ENCODE measurements around the gene OTOL1. TPM values are rescaled to one million over a fixed set of nuclear protein-coding genes. Genes with fewer than 3 reads are reported as not detected.

Gene OTOL1
- total RNA-seq, 1 experiment from 2014 or later = not detected

DNA sequence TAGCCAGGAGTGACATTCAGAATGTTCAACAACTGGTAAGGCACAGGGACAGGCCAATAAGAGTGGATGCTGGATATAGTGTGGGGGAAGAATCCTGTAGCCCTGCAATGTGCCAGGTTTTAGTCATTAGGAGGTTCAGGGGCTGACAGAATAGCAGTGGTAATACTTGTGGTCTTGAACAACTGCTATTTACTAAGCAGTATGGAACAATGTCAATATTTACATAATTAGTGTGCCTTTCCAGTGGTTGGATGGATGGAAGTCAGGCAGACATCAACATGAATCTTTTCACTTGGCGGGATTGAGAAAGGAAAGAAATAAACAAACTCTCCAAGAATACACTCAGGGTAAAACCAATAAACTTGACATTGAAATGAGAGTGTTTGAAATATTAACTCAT lies 55.1 kb downstream of the OTOL1 start:
- intact Hi-C loops (cut with micrococcal nuclease; ENCODE audit: unreplicated experiment) = no loop called here
- Mint-ChIP-seq H3K9me3 (ENCODE audit: low read depth, unreplicated experiment) (no peaks in the 10 kb centered on the region), H3K4me3 (ENCODE audit: low read depth, unreplicated experiment) (no peak overlapping the region), H3K27me3 (ENCODE audit: unreplicated experiment) (no peaks in the 10 kb centered on the region), H3K36me3 (ENCODE audit: insufficient read depth, unreplicated experiment) (no peaks in the 10 kb centered on the region), H3K4me1 (ENCODE audit: low read depth, unreplicated experiment) (peaks cover 11% of the 10 kb centered on the region), H3K27ac (ENCODE audit: unreplicated experiment) (no peak overlapping the region)
- no peak for DNase-seq
- TF ChIP-seq, protein P1, sequence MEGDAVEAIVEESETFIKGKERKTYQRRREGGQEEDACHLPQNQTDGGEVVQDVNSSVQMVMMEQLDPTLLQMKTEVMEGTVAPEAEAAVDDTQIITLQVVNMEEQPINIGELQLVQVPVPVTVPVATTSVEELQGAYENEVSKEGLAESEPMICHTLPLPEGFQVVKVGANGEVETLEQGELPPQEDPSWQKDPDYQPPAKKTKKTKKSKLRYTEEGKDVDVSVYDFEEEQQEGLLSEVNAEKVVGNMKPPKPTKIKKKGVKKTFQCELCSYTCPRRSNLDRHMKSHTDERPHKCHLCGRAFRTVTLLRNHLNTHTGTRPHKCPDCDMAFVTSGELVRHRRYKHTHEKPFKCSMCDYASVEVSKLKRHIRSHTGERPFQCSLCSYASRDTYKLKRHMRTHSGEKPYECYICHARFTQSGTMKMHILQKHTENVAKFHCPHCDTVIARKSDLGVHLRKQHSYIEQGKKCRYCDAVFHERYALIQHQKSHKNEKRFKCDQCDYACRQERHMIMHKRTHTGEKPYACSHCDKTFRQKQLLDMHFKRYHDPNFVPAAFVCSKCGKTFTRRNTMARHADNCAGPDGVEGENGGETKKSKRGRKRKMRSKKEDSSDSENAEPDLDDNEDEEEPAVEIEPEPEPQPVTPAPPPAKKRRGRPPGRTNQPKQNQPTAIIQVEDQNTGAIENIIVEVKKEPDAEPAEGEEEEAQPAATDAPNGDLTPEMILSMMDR (IDR thresholded peaks at IDR 0.05; ENCODE audit: unreplicated experiment) = no peak
- no TSS peak for BruUV-seq (replicated peaks)
- CTCF ChIA-PET = no interaction called here

DNA sequence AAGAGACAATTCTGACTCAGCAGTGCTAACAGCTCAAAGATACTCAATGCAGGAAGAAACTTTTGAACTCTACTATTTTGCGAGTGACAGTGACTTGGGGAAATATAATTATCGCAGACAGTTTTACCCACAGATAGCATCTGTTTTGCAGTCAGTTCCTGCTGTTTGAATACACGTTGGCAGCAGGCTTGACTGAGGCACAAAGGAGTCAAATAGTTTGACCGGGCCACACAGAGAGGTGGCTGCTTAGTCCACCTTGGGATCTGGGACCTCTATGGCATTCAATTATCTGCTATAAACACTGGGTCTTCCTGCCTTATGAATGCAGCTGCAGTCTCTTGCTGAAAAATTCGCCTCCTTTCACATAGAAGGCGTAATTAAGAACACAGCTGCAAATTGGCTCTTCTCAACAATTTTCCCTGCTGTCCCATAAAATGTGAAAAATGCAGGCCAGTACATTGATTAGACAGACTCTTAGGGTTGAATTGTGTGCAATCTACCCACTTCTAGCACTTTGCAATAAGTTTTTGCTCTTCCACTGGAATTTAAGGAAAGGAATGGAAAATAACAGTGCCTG lies 56.5 kb downstream of the OTOL1 start:
- Mint-ChIP-seq H3K4me3 (ENCODE audit: low read depth, unreplicated experiment) (no peak overlapping the region), H3K4me1 (ENCODE audit: low read depth, unreplicated experiment) (peaks cover 11% of the 10 kb centered on the region), H3K27me3 (ENCODE audit: unreplicated experiment) (no peaks in the 10 kb centered on the region), H3K36me3 (ENCODE audit: insufficient read depth, unreplicated experiment) (no peaks in the 10 kb centered on the region), H3K27ac (ENCODE audit: unreplicated experiment) (no peak overlapping the region), H3K9me3 (ENCODE audit: low read depth, unreplicated experiment) (no peaks in the 10 kb centered on the region)
- DNase-seq = no peak
- intact Hi-C loops (cut with micrococcal nuclease; ENCODE audit: unreplicated experiment) = no loop called here
- no TSS peak for BruUV-seq (replicated peaks)
- TF ChIP-seq, protein P1 (IDR thresholded peaks at IDR 0.05; ENCODE audit: unreplicated experiment) = no peak
- CTCF ChIA-PET = interaction anchor here (0.5 kb wide), 1 partner anchor 9 kb away, joined by 3 read pairs; no protein-coding TSS in a partner anchor

Other genes with a start within 250 kb of the OTOL1 start
- 3.0 and 8.1 TPM in 2 replicates for gene SPTSSB, start 125.3 kb upstream of the OTOL1 start, total RNA-seq (2022)

All from Calu3 (cell line).